SU-DHL-6 (cell line): Measurements from ENCODE around the gene SLC12A8.

Source experiments
- EZH2phosphoT487 ChIP-seq: fragments of 200-600 bp; sonication (generic), shearing (Covaris generic); conservative IDR thresholded peaks from 2 replicates; pipeline ENCODE4 v1.6.1; 2018; ENCODE audit warnings: mild to moderate bottlenecking, antibody characterized with exemption, low read length, moderate library complexity, mixed read lengths
- TF ChIP-seq, protein P1 (sequence below): fragments of 200-600 bp; sonication (generic); IDR thresholded peaks from one replicate; pipeline ENCODE4 v1.5.1; 2017; ENCODE audit warnings: antibody characterized with exemption, mild to moderate bottlenecking, low read length, moderate library complexity; ENCODE audit not compliant: insufficient read depth, poor library complexity, severe bottlenecking

GRCh38 chr3:125042725-125043406, 169.7 kb downstream of the SLC12A8 start:
- TF ChIP-seq, protein P1, sequence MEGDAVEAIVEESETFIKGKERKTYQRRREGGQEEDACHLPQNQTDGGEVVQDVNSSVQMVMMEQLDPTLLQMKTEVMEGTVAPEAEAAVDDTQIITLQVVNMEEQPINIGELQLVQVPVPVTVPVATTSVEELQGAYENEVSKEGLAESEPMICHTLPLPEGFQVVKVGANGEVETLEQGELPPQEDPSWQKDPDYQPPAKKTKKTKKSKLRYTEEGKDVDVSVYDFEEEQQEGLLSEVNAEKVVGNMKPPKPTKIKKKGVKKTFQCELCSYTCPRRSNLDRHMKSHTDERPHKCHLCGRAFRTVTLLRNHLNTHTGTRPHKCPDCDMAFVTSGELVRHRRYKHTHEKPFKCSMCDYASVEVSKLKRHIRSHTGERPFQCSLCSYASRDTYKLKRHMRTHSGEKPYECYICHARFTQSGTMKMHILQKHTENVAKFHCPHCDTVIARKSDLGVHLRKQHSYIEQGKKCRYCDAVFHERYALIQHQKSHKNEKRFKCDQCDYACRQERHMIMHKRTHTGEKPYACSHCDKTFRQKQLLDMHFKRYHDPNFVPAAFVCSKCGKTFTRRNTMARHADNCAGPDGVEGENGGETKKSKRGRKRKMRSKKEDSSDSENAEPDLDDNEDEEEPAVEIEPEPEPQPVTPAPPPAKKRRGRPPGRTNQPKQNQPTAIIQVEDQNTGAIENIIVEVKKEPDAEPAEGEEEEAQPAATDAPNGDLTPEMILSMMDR: no peak
- no peak for TF ChIP-seq EZH2phosphoT487
